ENCODE data around the gene NNT. TPM values are rescaled to one million over a fixed set of nuclear protein-coding genes. Genes with fewer than 3 reads are reported as not detected.
"Not testable (repeated sequence)": the region's sequence is repeated elsewhere in the genome, so short reads cannot be mapped to it uniquely, and the experiment has no call there.

Gene NNT
- polyA plus RNA-seq (2013), result 81.7 TPM

DNA sequence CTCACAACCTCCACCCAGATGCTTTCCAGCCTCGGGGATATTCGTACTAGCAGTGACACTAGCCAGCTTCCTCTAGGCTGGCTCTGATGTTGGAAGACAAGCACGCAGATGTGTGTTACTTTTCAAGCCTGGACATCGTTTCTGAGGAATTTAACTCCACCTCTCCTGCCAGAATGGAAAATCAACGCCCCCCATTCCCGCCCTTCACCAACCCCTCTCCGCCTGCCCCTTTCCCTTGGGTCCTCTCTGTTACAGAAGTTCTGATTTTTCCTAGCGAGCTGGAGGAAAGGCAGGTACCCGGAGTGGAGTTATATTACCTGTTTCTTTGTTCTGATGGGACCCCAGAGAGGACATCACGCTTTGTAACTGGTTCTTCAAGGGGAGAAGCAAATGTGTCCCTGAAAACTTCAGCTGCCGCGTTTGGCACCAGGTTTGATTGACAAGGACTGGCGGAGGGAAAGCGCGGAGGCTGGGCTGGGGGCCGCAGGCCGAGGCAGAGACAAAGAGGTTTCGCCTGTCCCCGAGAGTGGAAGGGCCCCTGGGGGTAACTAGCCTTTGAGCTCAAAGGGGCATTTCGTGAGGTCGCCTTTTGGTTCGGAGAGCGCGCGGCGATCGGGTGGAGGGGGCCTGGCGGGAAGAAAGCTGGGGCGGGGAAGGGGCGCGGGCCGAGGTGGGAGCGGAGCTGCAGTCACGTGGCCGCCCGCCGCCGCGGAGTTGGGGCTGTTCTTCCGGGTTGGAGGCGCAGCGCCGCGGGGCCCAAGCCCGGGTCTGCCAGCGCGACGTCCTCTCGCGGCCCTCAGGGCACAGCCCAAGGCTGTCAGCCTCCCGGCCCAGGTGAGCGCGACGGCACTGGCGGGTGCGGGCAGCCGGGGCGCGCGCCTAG is at the start of gene NNT:
TSS of gene NNT (plus strand) at position 720 of the 883 bp plus-strand sequence. CDS start 6,016 bp downstream, outside the sequence.
- ChIA-PET CTCF (interaction anchor here (0.6 to 2.2 kb wide), 8 partner anchors 26 to 122 kb away, joined by 3 to 8 read pairs (median 4); no protein-coding TSS in a partner anchor), POLR2A (interaction anchor here (0.7 to 1.7 kb wide), 6 partner anchors 17 to 88 kb away, joined by 3 to 7 read pairs (median 4); partner anchors contain the start of gene C5orf34)

DNA sequence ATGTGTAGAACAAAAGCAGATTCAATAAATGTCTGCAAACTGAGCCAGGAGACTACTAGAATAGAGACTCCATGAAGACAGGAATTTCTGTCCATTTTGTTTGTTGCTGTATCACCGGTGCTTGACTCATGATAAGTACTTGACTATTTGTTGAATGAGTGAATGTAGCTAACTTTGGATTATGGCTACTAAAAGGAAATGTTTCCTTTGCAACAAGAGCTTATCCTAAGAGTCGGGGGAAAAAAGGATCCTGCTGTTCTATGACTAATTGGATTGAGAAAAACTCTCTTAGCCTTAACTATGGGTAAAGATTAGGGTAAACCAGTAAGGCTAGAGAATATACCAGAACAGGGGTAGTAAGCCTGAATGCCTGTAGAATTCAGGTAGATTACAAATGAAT is 49.6 kb upstream of the NNT start:
- Histone ChIP-seq H3K27ac (ENCODE audit: insufficient read depth in 1 of 2, low read depth in 1 of 2, low read length in 2 of 2, poor library complexity in 1 of 2, severe bottlenecking in 2 of 2) (no peak overlapping the region), H3K4me3 (ENCODE audit: control insufficient read depth in 1 of 7, extremely low read depth in 1 of 7, insufficient read depth in 4 of 7, low read depth in 2 of 7, low read length in 6 of 7) (no peak overlapping the region), H3K4me1 (ENCODE audit: control extremely low read depth in 1 of 4, control insufficient read depth in 4 of 4, insufficient read depth in 4 of 4, low read length in 3 of 4) (peaks cover 7 to 42% (median 25%) of the 10 kb centered on the region in 4 experiments), H3K9me3 (ENCODE audit: control extremely low read depth in 1 of 5, control insufficient read depth in 4 of 5, insufficient read depth in 2 of 5, low read depth in 1 of 5, low read length in 4 of 5) (no peaks in the 10 kb centered on the region), H3K27me3 (replicated peaks in 2 of 5; ENCODE audit: control insufficient read depth in 4 of 5, insufficient read depth in 5 of 5, low read length in 4 of 5) (no peaks in the 10 kb centered on the region), H3K36me3 (ENCODE audit: control insufficient read depth in 4 of 4, insufficient read depth in 4 of 4, low read length in 3 of 4) (peaks cover 2 to 54% (median 34%) of the 10 kb centered on the region in 4 experiments)
- CTCF ChIA-PET, result interaction anchor here (1.0 to 4.5 kb wide), 6 partner anchors 11 to 78 kb away, joined by 3 to 37 read pairs (median 4); partner anchors contain the start of gene NNT
- WGBS (ENCODE audit: insufficient coverage), result 100% methylated on average over 1 of the region's 2 CpGs
- POLR2A ChIA-PET, result interaction anchor here (1.2 kb wide), 2 partner anchors 9 to 49 kb away, joined by 3 to 4 read pairs; no protein-coding TSS in a partner anchor
- no peak for DNase-seq

More for the DNA sequence above, at the start of gene NNT:
- Histone ChIP-seq H3K9me3 (ENCODE audit: control extremely low read depth in 1 of 5, control insufficient read depth in 4 of 5, insufficient read depth in 2 of 5, low read depth in 1 of 5, low read length in 4 of 5) (peaks cover 0 to 2% (median 0%) of the 10 kb centered on the region in 5 experiments), H3K27me3 (replicated peaks in 2 of 5; ENCODE audit: control insufficient read depth in 4 of 5, insufficient read depth in 5 of 5, low read length in 4 of 5) (no peaks in the 10 kb centered on the region), H3K27ac (ENCODE audit: insufficient read depth in 1 of 2, low read depth in 1 of 2, low read length in 2 of 2, poor library complexity in 1 of 2, severe bottlenecking in 2 of 2) (peak within 1 kb of the TSS; percentile 68 to 88), H3K4me3 (ENCODE audit: control insufficient read depth in 1 of 7, extremely low read depth in 1 of 7, insufficient read depth in 4 of 7, low read depth in 2 of 7, low read length in 6 of 7) (peak within 1 kb of the TSS; percentile 70 to 96 (median 92)), H3K36me3 (ENCODE audit: control insufficient read depth in 4 of 4, insufficient read depth in 4 of 4, low read length in 3 of 4) (peaks cover 5 to 19% (median 9%) of the 10 kb centered on the region in 4 experiments), H3K4me1 (ENCODE audit: control extremely low read depth in 1 of 4, control insufficient read depth in 4 of 4, insufficient read depth in 4 of 4, low read length in 3 of 4) (peaks cover 0 to 35% (median 20%) of the 10 kb centered on the region in 4 experiments)
- 0% methylated on average over 56 of the region's 60 CpGs for WGBS (ENCODE audit: insufficient coverage)
- peak; percentile 73 to 88 (median 81) for DNase-seq

GRCh38 chr5:43554497-43554896 is 48.5 kb upstream of the NNT start:
- no peak for DNase-seq
- POLR2A ChIA-PET, result interaction anchor here (0.5 to 1.2 kb wide), 2 partner anchors 48 to 418 kb away, joined by 3 to 4 read pairs; no protein-coding TSS in a partner anchor
- Histone ChIP-seq H3K27ac (ENCODE audit: insufficient read depth in 1 of 2, low read depth in 1 of 2, low read length in 2 of 2, poor library complexity in 1 of 2, severe bottlenecking in 2 of 2) (peak overlapping the region in 1 of 2 experiments; percentile 95), H3K27me3 (replicated peaks in 2 of 5; ENCODE audit: control insufficient read depth in 4 of 5, insufficient read depth in 5 of 5, low read length in 4 of 5) (no peaks in the 10 kb centered on the region), H3K4me1 (ENCODE audit: control extremely low read depth in 1 of 4, control insufficient read depth in 4 of 4, insufficient read depth in 4 of 4, low read length in 3 of 4) (peaks cover 7 to 42% (median 25%) of the 10 kb centered on the region in 4 experiments), H3K4me3 (ENCODE audit: control insufficient read depth in 1 of 7, extremely low read depth in 1 of 7, insufficient read depth in 4 of 7, low read depth in 2 of 7, low read length in 6 of 7) (peak overlapping the region in 2 of 7 experiments; percentile 84 to 88), H3K9me3 (ENCODE audit: control extremely low read depth in 1 of 5, control insufficient read depth in 4 of 5, insufficient read depth in 2 of 5, low read depth in 1 of 5, low read length in 4 of 5) (no peaks in the 10 kb centered on the region), H3K36me3 (ENCODE audit: control insufficient read depth in 4 of 4, insufficient read depth in 4 of 4, low read length in 3 of 4) (peaks cover 2 to 46% (median 29%) of the 10 kb centered on the region in 4 experiments)
- WGBS (ENCODE audit: insufficient coverage), result 100% methylated on average over 1 of the region's 1 CpG
- CTCF ChIA-PET, result interaction anchor here (1.3 to 4.5 kb wide), 7 partner anchors 12 to 77 kb away, joined by 3 to 37 read pairs (median 4); partner anchors contain the start of gene NNT

DNA sequence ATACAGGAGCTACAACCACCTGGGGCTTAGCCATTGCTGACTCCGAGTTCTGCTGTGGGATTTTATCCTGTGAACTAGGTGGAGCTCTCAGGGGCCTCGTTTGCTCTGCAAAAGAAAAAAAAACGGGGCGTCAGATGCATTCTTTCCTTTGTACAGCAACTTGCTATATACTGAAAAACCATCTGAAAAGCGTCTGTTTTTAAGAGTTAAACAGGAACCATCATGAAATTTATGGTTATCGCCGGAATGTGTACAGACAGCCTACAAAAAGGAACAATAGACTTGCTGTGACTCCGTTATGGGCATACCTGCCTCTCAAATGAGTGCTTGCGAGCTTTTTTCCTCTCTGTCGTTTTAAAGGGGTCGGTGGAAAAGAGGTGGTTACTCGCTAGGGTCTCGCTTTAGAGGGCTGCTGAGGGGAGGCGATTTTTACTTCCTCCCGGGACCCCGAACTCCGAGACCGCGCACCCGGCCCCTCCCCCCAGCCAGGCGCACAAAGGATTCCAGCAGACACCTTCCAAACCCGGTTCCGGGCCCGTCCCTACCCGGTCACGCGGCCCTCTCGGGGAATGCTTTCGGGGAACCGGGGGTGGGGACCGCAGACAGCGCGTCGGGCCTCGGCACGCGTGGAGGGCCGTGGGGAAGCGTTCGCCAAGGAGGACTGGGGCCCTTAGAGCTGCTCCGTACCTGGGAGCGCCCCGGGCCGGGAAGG is 46.9 kb upstream of the NNT start:
- DNase-seq, result peak; percentile 22 to 71 (median 54)
- WGBS (ENCODE audit: insufficient coverage), result under 1% methylated on average over 36 of the region's 44 CpGs
- H3K4me1 ChIP-seq (ENCODE audit: control extremely low read depth in 1 of 4, control insufficient read depth in 4 of 4, insufficient read depth in 4 of 4, low read length in 3 of 4), result peaks cover 7 to 42% (median 25%) of the 10 kb centered on the region in 4 experiments
- H3K9me3 ChIP-seq (ENCODE audit: control extremely low read depth in 1 of 5, control insufficient read depth in 4 of 5, insufficient read depth in 2 of 5, low read depth in 1 of 5, low read length in 4 of 5), result no peaks in the 10 kb centered on the region
- ChIA-PET POLR2A (interaction anchor here (0.8 kb wide), 1 partner anchor 47 kb away, joined by 3 read pairs; the partner anchor contains the start of gene NNT), CTCF (interaction anchor here (0.6 to 4.5 kb wide), 12 partner anchors 8 to 72 kb away, joined by 3 to 37 read pairs (median 4); partner anchors contain the start of genes C5orf34 and NNT)
- no peaks in the 10 kb centered on the region for H3K27me3 ChIP-seq (replicated peaks in 2 of 5; ENCODE audit: control insufficient read depth in 4 of 5, insufficient read depth in 5 of 5, low read length in 4 of 5)
- H3K36me3 ChIP-seq (ENCODE audit: control insufficient read depth in 4 of 4, insufficient read depth in 4 of 4, low read length in 3 of 4), result peaks cover 2 to 36% (median 20%) of the 10 kb centered on the region in 4 experiments
- peak overlapping the region; percentile 88 to 95 for H3K27ac ChIP-seq (ENCODE audit: insufficient read depth in 1 of 2, low read depth in 1 of 2, low read length in 2 of 2, poor library complexity in 1 of 2, severe bottlenecking in 2 of 2)
- H3K4me3 ChIP-seq (ENCODE audit: control insufficient read depth in 1 of 7, extremely low read depth in 1 of 7, insufficient read depth in 4 of 7, low read depth in 2 of 7, low read length in 6 of 7), result peak overlapping the region; percentile 84 to 98 (median 96)

GRCh38 chr5:43556607-43556856 is 46.4 kb upstream of the NNT start:
- DNase-seq; H3K9me3 ChIP-seq (ENCODE audit: control extremely low read depth in 1 of 5, control insufficient read depth in 4 of 5, insufficient read depth in 2 of 5, low read depth in 1 of 5, low read length in 4 of 5); H3K27me3 ChIP-seq (replicated peaks in 2 of 5; ENCODE audit: control insufficient read depth in 4 of 5, insufficient read depth in 5 of 5, low read length in 4 of 5); POLR2A ChIA-PET: not testable (repeated sequence)
- 0% methylated on average over 5 of the region's 30 CpGs for WGBS (ENCODE audit: insufficient coverage)
- Histone ChIP-seq H3K36me3 (ENCODE audit: control insufficient read depth in 4 of 4, insufficient read depth in 4 of 4, low read length in 3 of 4) (peaks cover 2 to 34% (median 19%) of the 10 kb centered on the region in 4 experiments), H3K27ac (ENCODE audit: insufficient read depth in 1 of 2, low read depth in 1 of 2, low read length in 2 of 2, poor library complexity in 1 of 2, severe bottlenecking in 2 of 2) (peak overlapping the region; percentile 88 to 95), H3K4me3 (ENCODE audit: control insufficient read depth in 1 of 7, extremely low read depth in 1 of 7, insufficient read depth in 4 of 7, low read depth in 2 of 7, low read length in 6 of 7) (peak overlapping the region; percentile 84 to 98 (median 96)), H3K4me1 (ENCODE audit: control extremely low read depth in 1 of 4, control insufficient read depth in 4 of 4, insufficient read depth in 4 of 4, low read length in 3 of 4) (peaks cover 7 to 42% (median 25%) of the 10 kb centered on the region in 4 experiments)
- CTCF ChIA-PET, result interaction anchor here (1.2 to 4.5 kb wide), 3 partner anchors 14 to 48 kb away, joined by 4 to 37 read pairs (median 5); no protein-coding TSS in a partner anchor

DNA sequence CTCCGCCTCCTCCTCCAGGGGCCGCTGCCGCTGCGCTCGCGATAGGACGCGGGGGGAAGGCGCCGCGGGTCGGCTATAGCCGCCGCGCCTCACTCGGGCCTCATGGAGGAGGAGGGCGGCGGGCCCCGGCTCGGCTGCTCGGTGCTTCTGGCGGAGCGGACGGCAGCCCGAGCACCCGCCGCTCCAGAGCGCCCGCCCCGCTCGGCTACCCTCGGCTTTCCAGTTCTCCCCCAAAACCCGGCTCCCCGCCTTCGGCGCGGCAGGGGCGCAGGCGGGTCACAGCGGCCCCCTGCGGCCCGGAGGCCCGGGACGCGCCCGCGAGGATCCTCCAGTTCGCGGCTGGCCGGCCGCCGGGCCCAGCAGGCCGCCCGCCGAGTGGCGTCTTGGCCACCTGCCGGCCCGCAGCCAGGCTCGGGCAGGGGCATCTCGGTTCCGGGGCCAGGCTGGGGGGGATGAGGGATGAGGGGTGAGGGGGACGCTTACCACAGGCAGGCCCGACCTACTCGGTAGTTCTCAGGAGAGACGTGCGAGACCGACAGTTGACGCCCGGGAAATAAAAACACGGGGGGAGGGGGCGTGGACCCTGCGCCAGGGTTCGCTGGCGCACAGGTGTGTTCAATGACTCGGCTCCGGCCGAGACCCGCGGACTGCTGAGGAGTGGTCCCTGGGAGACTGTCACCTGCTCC is 46.0 kb upstream of the NNT start, which contains the start of gene PAIP1:
TSS of gene PAIP1 (minus strand) at position 221 of the 686 bp plus-strand sequence. CDS start 231 bp downstream, outside the sequence.
- no peaks in the 10 kb centered on the region for H3K27me3 ChIP-seq (replicated peaks in 2 of 5; ENCODE audit: control insufficient read depth in 4 of 5, insufficient read depth in 5 of 5, low read length in 4 of 5)
- peaks cover 2 to 30% (median 17%) of the 10 kb centered on the region in 4 experiments for H3K36me3 ChIP-seq (ENCODE audit: control insufficient read depth in 4 of 4, insufficient read depth in 4 of 4, low read length in 3 of 4)
- peak within 1 kb of the TSS; percentile 88 to 95 for H3K27ac ChIP-seq (ENCODE audit: insufficient read depth in 1 of 2, low read depth in 1 of 2, low read length in 2 of 2, poor library complexity in 1 of 2, severe bottlenecking in 2 of 2)
- POLR2A ChIA-PET, result no interaction called here
- peaks cover 7 to 38% (median 23%) of the 10 kb centered on the region in 4 experiments for H3K4me1 ChIP-seq (ENCODE audit: control extremely low read depth in 1 of 4, control insufficient read depth in 4 of 4, insufficient read depth in 4 of 4, low read length in 3 of 4)
- CTCF ChIA-PET, result interaction anchor here (0.8 to 1.3 kb wide), 2 partner anchors 46 to 74 kb away, joined by 3 to 7 read pairs; partner anchors contain the start of gene NNT
- DNase-seq, result peak; percentile 89 to 92 (median 90)
- no peaks in the 10 kb centered on the region for H3K9me3 ChIP-seq (ENCODE audit: control extremely low read depth in 1 of 5, control insufficient read depth in 4 of 5, insufficient read depth in 2 of 5, low read depth in 1 of 5, low read length in 4 of 5)
- H3K4me3 ChIP-seq (ENCODE audit: control insufficient read depth in 1 of 7, extremely low read depth in 1 of 7, insufficient read depth in 4 of 7, low read depth in 2 of 7, low read length in 6 of 7), result peak within 1 kb of the TSS; percentile 84 to 98 (median 96)
- WGBS (ENCODE audit: insufficient coverage), result 0% methylated on average over 49 of the region's 79 CpGs

Data from common myeloid progenitor, CD34-positive (primary cell).